ENCODE data around the gene NAV2.

Gene NAV2

GRCh38 chr11:19838994-19839768, 126.5 kb downstream of the NAV2 start:
- H3K4me3 ChIP-seq (ENCODE audit: low read depth, low read length) = no peak overlapping the region
- TF ChIP-seq, protein P1, sequence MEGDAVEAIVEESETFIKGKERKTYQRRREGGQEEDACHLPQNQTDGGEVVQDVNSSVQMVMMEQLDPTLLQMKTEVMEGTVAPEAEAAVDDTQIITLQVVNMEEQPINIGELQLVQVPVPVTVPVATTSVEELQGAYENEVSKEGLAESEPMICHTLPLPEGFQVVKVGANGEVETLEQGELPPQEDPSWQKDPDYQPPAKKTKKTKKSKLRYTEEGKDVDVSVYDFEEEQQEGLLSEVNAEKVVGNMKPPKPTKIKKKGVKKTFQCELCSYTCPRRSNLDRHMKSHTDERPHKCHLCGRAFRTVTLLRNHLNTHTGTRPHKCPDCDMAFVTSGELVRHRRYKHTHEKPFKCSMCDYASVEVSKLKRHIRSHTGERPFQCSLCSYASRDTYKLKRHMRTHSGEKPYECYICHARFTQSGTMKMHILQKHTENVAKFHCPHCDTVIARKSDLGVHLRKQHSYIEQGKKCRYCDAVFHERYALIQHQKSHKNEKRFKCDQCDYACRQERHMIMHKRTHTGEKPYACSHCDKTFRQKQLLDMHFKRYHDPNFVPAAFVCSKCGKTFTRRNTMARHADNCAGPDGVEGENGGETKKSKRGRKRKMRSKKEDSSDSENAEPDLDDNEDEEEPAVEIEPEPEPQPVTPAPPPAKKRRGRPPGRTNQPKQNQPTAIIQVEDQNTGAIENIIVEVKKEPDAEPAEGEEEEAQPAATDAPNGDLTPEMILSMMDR (IDR thresholded peaks at IDR 0.05; ENCODE audit: low read depth, low read length, missing control alignments) = no peak
- no peak for DNase-seq (ENCODE audit: low read depth)

GRCh38 chr11:19840961-19841360, 128.3 kb downstream of the NAV2 start:
- TF ChIP-seq, protein P1 (IDR thresholded peaks at IDR 0.05; ENCODE audit: low read depth, low read length, missing control alignments) = no peak
- no peak for DNase-seq (ENCODE audit: low read depth)
- H3K4me3 ChIP-seq (ENCODE audit: low read depth, low read length) = no peak overlapping the region

GRCh38 chr11:19842505-19842904, 129.9 kb downstream of the NAV2 start:
- TF ChIP-seq, protein P1 (IDR thresholded peaks at IDR 0.05; ENCODE audit: low read depth, low read length, missing control alignments) = no peak
- no peak for DNase-seq (ENCODE audit: low read depth)
- H3K4me3 ChIP-seq (ENCODE audit: low read depth, low read length) = no peak overlapping the region

- H3K4me3 ChIP-seq (ENCODE audit: low read depth, low read length) = no peak overlapping the region
- TF ChIP-seq, protein P1 (IDR thresholded peaks at IDR 0.05; ENCODE audit: low read depth, low read length, missing control alignments) = no peak
- DNase-seq (ENCODE audit: low read depth) = no peak
Measured at GRCh38 chr11:19843079-19843478, 130.4 kb downstream of the NAV2 start.

- TF ChIP-seq, protein P1 (IDR thresholded peaks at IDR 0.05; ENCODE audit: low read depth, low read length, missing control alignments) = no peak
- DNase-seq (ENCODE audit: low read depth) = no peak
- no peak overlapping the region for H3K4me3 ChIP-seq (ENCODE audit: low read depth, low read length)
Measured at GRCh38 chr11:19844012-19844411, 131.4 kb downstream of the NAV2 start.

DNA sequence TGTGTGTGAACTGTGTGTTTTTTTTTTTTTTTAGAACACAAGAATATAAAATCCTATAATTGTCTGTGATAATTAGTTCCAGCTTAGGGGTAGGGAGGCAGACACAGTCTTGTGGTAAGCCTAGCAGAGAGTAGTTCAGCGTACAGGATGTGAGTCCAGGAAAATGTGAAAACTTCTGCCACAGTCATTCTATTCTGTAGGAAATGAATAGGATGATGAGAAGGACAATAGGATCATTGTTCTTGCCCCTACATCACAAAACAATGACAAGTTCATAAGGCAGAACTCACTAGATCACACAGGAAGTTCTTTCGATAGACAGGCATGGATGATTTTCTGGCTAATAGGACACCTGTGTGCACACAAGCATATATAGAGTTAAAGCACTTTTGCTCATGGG, 132.2 kb downstream of the NAV2 start:
- TF ChIP-seq, protein P1 (IDR thresholded peaks at IDR 0.05; ENCODE audit: low read depth, low read length, missing control alignments) = no peak
- H3K4me3 ChIP-seq (ENCODE audit: low read depth, low read length) = no peak overlapping the region
- no peak for DNase-seq (ENCODE audit: low read depth)

- H3K4me3 ChIP-seq (ENCODE audit: low read depth, low read length) = no peak overlapping the region
- DNase-seq (ENCODE audit: low read depth) = no peak
- TF ChIP-seq, protein P1 (IDR thresholded peaks at IDR 0.05; ENCODE audit: low read depth, low read length, missing control alignments) = no peak
Measured at GRCh38 chr11:19845626-19846025, 133.0 kb downstream of the NAV2 start.
